Measurements from ENCODE around the gene MED1.

DNA sequence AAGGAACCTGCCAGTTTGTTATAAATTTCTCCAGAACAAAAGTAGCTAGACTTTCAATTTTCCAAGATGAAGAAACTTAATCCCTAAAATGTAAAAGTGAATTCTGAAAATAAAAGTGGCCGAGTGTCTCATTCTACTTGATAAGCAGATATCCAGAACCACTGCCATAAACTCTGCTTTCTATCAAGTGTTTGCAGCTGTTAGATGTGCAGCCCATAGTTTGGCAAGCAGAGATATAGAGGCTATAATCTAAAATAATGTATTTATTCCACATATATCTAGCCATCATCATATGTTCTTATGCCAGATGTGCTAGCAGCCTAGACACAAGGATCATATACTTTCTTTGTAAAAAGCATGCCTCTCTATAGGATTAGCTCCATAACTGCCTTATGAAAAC is 34.9 kb downstream of the MED1 start:
- TF ChIP-seq, protein P1, sequence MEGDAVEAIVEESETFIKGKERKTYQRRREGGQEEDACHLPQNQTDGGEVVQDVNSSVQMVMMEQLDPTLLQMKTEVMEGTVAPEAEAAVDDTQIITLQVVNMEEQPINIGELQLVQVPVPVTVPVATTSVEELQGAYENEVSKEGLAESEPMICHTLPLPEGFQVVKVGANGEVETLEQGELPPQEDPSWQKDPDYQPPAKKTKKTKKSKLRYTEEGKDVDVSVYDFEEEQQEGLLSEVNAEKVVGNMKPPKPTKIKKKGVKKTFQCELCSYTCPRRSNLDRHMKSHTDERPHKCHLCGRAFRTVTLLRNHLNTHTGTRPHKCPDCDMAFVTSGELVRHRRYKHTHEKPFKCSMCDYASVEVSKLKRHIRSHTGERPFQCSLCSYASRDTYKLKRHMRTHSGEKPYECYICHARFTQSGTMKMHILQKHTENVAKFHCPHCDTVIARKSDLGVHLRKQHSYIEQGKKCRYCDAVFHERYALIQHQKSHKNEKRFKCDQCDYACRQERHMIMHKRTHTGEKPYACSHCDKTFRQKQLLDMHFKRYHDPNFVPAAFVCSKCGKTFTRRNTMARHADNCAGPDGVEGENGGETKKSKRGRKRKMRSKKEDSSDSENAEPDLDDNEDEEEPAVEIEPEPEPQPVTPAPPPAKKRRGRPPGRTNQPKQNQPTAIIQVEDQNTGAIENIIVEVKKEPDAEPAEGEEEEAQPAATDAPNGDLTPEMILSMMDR (IDR thresholded peaks at IDR 0.05), result no peak
- no peak for TF ChIP-seq POLR2A (IDR thresholded peaks at IDR 0.05)
